Epidermal melanocyte (primary cell): Measurements from ENCODE around the gene SYT7.

ENCODE experiments used
- DNase-seq: peaks from one replicate; pipeline ENCODE4 v3.0.0; 2011; ENCODE audit warnings: low spot score; ENCODE audit not compliant: insufficient read length

SYT7 gene

DNA sequence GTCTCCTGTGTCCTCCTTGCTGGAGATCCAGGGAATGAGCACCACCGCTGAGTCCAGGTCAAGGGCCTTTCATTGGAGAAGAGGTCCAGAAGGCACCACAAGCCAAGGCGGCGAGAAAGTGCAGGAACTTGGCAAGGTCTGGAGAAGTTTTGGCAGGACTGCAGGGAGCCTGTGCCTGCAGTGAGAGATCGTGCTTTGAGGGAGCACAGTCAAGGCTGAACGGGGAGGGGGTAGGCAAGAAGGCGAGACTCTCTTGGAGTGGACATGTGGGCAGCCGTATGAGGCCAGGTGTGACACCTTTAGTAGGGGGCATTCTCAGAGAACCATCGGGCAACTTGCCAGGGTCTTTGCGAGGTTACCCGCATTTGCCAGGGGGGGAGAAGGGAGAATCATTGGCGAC is 41.9 kb downstream of the SYT7 start:
- DNase-seq = no peak

DNA sequence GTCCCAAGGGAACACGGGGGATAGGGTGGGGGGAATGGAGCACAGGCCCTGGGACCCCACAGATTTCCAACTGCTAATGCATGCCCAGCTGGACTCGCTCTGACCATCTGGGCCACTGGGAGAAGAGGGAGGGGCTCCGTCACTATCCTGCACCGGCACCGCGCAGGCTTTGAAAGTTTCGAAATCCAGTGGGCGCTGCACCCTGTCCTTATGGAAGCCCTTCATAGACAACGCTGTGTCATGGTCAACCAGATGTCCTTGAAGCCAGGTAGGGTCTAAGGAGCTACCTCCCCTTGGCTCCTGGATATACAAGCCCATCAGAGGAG is 42.3 kb downstream of the SYT7 start:
- DNase-seq = no peak

DNA sequence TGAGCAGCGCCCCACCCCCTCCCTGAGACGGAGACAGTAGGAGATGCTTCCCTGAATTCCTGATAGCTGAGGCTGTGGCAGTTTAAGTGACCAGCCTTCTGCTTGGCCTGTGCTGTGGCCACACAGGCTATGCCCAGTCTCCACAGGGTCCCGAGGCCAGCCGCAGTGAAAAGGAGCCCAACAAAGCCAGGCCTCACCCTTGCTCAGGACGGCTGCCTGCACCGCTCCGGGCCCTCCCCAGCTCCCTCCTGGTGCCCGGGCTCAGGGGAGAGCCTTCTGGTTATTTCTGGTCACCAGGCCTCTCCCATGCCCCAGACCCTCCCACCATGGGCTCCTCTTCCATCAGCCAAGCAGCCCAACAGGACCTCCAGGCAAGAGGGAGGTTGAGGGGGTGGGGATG is 43.5 kb downstream of the SYT7 start:
- no peak for DNase-seq

DNA sequence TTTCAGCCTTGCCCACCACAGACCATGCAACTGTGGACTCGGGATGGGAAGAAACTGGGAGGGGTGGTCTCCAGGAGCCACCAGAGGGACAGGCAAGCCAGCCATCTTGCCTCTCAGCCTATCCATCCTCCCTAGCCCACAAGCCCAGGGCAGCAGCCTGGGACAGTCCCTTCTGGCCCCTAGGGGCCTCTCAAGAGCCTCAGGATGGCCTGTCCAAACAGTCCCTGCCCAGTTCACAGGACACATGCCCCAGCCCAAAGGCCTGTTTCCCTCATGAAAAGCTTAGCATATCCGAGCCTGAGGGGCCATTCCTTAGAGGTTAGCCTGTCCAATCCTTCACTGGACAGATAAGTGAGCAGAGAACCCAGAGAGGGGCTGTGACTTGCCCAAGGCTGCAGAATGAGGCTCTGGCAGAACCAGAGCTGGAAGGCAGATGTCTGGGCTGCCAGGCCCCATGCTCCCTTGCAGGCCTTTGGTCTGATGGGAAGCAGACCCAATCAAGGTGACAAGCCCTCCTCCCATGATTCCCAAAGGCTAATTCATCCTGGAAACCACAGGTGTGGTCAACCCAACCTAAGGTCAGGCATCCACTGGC is 44.1 kb downstream of the SYT7 start:
- DNase-seq = no peak

DNA sequence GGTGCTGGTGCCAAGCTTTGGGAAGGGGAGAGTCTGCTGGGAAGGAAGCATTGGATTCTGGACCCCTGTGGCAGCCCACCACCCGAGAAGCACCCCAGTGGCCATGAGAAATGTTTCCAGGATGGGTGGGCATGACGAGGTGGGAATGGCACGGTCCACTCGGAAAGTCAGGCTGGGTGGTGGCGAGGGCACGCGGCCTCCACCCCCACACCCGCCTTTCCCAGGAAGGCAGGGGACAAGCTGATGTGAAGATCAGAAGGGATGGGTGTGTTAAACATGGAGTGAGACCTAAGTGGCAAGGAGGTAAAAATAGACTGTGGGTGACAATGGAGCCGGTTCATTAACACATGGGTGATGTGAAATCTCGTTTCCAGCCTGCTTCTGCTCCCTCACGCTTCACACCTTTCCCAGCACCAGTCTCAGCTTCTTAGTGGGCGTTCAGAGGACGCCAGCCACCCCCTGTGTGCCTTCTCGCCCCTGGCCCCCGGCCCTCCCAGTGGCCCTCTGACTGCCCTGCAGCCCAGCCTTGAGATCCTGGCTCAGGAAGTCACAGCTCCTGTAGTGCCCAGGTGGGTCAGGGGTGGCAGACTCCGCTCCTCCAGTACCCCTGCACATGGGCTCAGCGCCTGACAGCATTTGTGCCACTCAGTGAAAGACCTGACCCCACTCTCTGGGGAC is 44.7 kb downstream of the SYT7 start:
- DNase-seq = no peak

DNA sequence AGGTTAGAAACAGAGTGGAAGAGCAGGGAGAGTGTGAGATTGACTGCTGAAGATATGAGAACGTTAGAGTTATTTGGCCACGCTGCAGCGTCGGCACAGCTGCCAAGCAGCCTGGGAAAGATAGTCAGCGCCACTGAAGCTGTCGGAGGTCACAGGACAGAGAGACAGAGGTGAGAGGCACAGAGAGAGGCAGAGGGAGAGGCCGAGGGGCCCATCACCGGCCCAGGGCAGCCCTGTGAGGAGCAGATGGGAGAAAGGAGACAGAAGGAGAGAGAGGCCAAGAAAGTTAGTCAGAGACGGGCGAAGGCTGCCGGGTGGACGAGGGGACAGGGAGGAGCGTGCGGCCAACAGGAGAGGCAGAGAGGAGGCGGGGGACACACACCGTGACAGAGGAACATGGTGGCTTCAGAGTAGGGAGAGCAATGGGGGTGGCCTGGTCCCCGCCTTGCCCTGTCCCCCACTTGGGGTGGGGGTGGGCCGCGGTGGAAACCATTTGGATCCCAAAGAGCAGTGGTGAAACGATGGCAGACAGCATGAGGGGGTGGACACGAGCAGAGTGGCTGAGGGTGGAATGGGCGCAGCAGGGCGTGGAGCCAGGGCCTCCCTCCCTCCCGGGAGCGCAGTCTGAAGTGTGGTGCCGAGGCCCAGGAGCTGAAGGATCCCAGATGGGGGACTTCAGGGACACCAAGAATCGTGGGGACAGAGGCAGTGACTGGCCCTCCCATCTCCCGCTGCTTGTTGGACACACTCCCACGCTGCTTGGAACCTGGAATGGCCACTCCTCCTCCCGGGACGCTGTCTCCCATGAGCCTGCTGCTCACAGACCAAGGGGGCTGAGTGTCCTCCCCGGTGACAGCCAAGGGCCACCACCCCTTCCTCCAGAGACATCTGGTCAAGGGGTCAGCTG is 45.7 kb downstream of the SYT7 start:
- DNase-seq = no peak

DNA sequence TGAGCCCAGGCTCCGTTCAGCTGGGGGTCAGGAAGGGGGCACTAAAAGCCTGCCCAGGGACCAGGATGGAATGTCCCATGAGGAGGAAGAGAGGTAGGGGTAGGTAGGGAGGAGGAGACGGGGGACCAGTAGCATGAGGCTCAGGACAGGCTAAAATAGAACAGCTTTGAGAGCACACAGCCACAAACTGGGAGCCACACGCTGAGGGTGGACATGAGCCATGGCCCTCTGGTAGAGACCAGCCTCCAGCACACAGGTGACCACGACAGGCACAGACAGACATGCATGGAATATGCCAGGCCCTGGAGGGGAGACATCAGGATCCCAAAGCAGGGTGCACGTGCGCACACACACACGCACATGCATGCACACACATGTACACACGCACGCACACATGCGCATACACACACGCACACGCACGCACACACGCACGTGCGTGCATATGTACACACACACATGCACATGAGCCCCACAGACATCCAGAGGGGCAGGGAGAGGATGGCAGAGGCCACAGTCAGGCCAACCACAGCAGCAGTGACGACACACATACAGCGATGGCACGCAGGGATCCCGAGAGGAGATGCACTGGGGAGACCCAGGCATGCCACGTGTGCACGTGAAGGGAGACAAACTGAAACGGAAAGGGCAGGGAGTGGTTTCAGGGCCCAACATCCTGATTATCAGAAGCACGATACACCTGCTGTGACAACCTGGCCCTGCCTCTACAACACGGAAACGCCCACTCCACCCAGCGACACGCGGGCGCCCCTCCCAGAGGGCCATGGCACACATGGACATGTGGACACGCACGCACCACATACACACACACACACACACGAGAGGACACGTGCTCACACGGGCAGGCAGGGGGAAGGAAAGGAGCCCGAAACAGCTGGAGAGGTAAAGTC is 46.6 kb downstream of the SYT7 start:
- DNase-seq = no peak

DNA sequence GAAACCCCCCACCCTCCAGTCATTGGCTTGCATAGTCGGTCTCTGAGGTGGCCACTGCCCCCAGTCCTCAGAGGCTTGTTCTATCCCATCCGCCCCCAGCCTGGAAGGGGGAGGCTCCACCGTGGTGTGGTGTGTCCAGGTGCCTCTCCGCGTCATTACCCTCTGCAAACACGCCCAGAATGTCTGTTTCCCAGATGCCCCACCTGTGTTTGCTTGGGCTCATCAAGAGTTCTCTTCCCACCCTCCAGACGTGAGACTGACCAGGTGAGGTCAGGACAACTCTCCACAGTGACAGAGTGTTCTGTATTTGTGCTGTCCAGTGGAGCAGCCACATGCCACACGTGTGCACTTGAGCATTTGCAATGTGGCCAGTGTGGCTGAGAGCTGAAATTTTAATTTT is 47.5 kb downstream of the SYT7 start:
- DNase-seq = no peak

DNA sequence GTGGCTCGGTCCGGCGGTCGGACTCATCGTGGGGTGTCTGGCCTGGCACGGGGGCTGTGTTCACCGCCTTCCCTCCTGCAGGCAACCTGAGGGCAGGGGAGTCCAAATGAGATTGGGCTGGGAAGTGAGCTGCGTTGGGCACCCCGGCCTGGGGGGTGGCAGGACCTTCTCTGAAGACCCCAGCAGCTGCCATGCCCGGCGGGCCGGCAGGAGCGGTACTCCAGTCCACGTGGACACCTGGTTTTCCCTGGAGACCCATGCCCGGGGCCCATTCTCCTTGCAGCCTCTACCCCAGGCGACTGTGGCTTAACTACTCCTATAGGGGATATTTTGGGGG is 47.9 kb downstream of the SYT7 start:
- no peak for DNase-seq

DNA sequence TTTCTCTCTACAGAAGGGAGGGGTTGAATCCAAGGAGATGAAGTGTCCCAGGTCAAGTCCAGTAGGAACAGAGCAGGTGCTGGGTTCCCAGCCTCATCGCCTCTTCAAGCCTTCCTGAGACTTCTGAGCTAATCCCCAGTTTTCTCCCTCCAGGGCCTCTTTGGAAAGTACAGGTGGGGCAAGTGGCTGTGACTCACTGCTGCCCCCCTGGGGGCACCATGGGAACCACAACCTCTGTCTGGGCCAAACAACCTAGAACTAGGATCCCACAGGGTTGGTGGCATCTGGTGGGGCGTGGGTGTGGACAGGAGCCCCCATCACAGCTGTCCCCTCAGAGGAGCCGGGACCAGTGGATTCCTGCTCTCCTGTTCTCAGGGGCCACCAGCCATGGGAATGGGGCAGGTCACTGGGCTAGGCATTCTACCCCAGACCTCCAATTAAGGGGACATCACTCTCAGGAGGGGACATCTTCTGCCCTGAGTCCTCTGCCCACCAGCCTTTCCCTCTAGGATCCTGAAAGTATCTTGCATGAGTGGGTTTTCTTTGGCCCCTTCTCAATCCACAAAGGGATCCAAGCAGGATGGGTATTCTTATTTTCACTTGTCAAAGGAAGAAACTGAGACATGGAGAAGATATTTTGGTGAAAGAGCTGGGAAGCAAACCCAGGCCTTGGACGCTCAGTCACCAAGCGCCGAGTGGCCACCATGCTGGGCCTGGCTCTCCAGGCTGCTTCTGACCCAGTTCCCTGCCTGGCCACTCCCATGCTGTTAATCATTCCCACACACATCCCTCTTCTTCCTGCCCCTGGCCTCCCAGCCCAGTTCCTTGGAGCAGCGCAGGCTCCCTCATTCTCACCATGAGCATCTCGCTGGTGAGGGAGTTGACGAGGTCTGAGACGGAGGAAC is 48.5 kb downstream of the SYT7 start:
- DNase-seq = no peak

DNA sequence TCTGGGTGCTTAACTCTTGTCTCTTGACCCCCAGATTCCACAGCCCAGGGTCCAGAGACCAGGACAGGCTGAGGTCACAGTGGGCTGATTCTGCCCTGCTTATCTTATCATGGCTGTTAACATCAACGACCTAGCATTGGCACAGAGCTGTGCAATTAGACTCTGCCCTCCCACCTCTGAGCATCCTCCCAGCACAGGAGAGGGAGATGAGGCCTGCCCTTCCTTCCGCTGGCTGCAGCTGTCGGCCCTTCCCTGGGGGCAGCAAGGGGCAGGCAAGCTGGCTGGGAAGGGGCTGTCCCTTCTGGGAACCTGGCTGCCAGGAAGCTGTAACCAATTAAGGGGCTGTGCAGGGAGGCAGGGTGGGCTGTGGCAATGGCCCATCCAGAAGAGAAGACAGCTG is 49.8 kb downstream of the SYT7 start:
- no peak for DNase-seq

DNA sequence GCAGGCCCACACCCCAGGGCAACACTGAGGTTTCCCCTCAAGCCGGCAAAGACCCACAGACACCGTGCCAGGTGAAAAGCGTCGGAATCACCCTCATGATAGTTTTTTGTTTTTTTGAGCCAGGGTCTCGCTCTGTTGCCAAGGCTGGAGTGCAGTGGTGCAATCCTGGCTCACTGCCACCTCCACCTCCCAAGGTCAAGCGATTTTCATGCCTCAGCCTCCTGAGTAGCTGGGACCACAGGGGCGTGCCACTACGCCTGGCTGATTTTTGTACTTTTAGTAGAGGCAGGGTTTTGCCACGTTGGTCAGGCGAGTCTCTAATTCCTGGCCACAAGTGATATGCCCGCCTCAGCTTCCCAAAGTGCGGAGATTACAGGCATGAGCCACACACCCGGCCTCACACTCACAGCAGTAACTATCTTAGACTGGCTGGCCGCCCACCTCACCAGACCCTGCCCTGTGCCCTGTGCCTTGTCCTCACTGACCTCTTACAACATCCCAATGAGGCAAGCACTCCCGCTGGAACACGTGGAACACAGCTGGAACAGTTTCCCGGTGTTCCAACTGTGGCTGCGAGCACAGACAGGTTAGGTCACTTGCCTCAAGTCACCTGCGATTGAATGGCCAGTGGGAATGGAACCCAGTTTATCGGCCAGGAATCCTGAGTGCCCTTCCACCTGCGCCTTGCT is 51.2 kb downstream of the SYT7 start:
- no peak for DNase-seq

DNA sequence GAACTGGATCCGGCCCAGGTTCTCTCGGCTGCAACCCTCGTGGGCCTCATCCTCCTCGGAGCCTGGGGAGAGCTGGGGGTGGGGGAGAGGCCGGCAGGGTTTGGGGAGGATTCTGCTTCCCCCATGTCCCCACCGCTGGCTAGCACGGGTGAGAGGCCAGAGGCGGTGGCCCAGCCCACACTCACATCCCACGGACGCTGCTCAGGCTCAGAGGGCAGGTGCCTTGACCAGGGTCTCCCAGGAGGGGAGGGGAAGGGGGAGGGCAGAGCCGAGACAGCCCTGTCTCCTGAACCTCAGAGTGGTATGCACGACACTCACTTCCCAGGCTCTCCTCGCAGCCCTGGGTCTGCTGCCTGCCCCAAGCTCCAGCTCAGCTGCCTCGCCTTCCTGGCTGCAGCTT is 52.8 kb downstream of the SYT7 start:
- DNase-seq = no peak

DNA sequence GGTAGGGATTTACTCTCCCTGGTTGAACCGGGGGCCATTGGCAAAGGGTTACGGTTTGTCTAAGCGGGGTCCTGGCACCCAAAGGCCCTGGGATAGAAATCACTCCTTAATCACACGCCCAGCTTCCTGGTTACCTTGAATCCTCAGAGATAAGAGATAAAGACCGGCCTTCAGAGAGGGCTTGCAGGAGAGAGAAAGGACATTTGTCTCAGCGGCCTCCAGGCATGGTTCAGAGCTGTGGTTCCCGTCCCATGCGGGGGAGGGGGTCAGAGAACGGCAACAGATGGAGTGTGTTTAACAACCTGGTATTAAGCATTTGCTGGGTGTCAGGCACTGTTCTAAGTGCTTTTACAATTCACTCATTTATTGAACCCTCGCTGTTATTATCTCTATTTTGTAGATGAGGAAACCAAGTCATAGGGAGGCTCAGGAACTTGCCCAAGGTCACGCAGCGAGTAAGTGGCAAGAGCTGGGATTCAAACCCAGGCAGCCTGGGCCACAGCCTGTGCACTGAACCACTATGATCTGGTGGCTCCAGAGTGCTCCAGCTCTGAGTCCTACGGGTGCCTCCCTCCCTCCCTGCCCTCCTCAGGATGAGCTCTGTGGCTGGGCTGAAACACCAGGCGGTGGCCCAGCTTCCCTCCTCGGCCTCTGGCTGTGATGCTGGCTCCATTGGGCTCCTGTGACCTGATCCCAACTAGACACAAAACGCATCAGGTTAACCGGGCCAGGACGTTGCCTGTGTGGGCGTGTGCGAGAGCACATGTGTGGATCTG is 53.7 kb downstream of the SYT7 start:
- DNase-seq = no peak

DNA sequence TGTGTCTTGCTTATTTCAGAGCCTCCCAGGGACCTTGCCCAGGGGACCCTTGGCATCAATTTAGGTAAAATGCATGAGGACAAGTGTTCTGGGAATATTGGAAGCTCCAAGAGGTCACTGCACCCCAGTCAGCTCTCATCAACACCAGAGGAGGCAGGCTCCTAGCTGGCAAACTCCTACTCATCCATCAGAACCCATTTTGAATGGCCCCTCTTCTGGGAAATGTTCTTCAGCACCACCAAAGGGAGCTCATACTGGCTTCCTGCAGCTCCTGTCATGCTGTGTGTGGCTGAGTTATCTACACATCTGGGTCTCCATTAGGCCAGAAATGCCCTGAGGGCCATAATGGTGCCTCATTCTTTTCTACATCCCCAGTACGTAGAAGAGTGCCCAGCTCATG is 54.6 kb downstream of the SYT7 start:
- DNase-seq = no peak

DNA sequence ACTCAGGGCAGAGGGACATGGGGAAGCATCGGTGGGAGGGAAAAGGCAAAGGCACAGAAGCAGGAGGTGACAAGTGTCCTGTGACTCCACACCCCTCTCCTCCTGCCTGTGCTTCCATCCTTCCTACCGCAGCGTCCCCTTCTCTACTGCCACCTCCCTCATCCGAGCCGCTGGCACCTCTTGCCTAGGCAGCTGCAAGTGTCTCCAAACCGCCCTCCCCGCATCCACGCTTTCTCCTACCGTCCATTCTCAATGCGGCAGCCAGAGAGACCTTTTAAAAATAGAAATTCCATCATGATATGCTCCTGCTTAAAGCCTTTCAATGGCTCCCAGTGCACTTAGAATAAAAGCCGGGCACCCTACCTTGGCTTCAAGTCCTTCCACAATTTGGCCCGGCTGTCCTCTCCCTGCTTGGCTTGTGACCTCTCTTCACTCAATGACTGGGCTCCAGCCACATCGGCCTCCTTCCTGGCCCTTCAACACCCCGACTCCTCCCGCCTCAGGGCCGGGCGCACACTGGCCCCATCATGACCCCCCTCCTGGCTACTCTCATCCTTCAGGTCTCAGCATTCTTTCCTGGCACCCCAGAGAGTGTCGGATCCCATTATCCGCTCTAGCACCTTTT is 55.8 kb downstream of the SYT7 start:
- DNase-seq = no peak

DNA sequence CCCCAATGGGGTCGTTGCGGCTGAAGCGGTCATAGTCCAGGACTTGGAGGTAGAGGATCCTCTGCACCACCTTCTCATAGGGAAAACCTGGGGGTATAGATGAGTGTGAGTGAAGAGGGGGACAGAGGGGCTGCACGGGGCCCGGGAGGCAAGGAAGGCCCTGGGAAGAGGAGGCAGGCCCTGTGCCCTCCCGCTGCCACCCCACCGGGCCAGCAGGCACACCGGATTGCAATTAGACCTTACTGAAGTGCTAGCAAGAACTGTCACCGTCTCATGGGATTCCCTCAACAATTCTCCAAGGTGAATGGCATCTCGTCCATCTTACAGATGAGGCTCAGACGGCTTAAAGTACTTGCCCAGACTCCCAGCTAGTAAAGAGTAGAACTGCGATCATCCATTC is 56.4 kb downstream of the SYT7 start:
- DNase-seq = no peak

DNA sequence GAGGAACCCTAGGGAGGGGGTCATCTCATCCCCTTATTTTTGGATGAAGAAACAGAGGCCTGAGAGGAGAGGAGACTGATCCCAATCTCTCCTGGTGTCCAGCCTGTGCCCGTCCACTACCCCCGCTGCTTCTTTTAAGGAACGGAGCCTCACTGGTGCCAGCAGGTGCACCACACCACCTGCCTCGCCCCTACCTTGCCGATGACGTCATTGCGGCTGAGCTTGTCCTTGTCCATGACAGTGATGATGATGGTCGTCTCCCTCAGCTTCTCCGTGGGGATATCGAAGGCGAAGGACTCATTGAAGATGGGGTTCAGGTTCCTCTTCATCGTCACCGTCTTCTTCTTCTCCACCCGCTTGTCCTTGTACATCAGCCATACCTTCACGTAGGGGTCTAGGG is 58.0 kb downstream of the SYT7 start:
- DNase-seq = no peak
